SK-N-MC (cell line): ENCODE measurements around the gene IFI27L2.

Experiments used
- DNase-seq: peaks from one replicate; pipeline ENCODE4 v3.0.0-alpha.2; 2011; ENCODE audit warnings: low read depth, low spot score
- H3K27ac ChIP-seq: fragments of 200-600 bp; sonication (generic); 2 replicates; pipeline ENCODE4 v1.5.1; 2016; ENCODE audit warnings: mixed run types
- H3K36me3 ChIP-seq: fragments of 200-600 bp; sonication (generic); 2 replicates; pipeline ENCODE4 v1.6.1; 2017; ENCODE audit warnings: antibody characterized with exemption, low read length, mixed read lengths; ENCODE audit not compliant: insufficient read depth
- H3K4me3 ChIP-seq: fragments of 200-600 bp; sonication (generic); 2 replicates; pipeline ENCODE4 v1.5.1; 2016
- H3K9ac ChIP-seq: fragments of 200-600 bp; sonication (generic); 2 replicates; pipeline ENCODE4 v1.8.0; 2017; ENCODE audit warnings: mixed run types, mixed read lengths; ENCODE audit not compliant: insufficient read length
- H3K9me3 ChIP-seq: fragments of 200-600 bp; sonication (generic); 2 replicates; pipeline ENCODE4 v1.6.1; 2017; ENCODE audit warnings: low read depth, mild to moderate bottlenecking, antibody characterized with exemption, low read length, moderate library complexity, mixed read lengths
- EZH2 ChIP-seq: fragments of 200-600 bp; sonication (generic); IDR thresholded peaks from one replicate; pipeline ENCODE4 v1.6.1; 2017; ENCODE audit warnings: antibody characterized with exemption
- FOXP2 ChIP-seq: optimal IDR thresholded peaks from 2 replicates; pipeline ENCODE3; 2011; ENCODE audit warnings: mild to moderate bottlenecking, moderate library complexity; ENCODE audit not compliant: insufficient read depth; ENCODE audit errors: extremely low read length, control extremely low read depth
- POLR2AphosphoS5 ChIP-seq: IDR thresholded peaks from 2 replicates; pipeline ENCODE4 v1.6.1; 2012; ENCODE audit warnings: mild to moderate bottlenecking, low read depth, low read length, borderline replicate concordance

The IFI27L2 gene

DNA sequence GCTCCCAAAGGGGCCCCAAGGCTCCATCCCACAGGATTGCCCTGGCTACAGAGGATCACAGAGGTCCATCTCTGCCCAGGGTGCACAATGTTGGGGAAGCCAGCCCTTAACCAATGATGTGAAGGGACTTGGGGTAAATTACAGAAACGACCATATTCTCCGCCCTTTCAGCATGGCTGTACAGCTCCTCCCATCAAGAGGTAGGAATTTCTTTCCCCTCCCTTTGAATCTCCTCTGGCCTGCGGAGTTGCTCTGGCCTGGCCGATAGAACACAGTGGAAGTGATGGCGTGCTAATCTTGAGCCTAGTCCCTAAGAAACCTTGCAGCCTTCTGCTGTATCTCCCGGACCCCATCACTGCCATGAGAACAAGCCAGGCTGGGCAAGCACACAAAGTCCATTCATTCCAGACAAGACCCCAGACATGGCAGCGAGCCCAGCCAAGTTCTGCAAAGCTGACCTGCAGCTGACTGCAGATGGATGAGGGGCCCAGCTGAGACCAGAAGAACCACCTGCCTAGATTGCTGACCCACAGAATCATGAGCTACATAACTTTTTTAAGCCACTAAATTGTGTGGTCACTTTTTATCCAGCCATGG lies 25.8 kb downstream of the IFI27L2 start:
- no peak overlapping the region for H3K4me3 ChIP-seq
- H3K9ac ChIP-seq: no peak overlapping the region
- no peak overlapping the region for H3K27ac ChIP-seq
- H3K36me3 ChIP-seq: no peaks in the 10 kb centered on the region
- DNase-seq: no peak
- H3K9me3 ChIP-seq: no peaks in the 10 kb centered on the region
- TF ChIP-seq POLR2AphosphoS5 (no peak), FOXP2 (no peak), EZH2 (no peak)

DNA sequence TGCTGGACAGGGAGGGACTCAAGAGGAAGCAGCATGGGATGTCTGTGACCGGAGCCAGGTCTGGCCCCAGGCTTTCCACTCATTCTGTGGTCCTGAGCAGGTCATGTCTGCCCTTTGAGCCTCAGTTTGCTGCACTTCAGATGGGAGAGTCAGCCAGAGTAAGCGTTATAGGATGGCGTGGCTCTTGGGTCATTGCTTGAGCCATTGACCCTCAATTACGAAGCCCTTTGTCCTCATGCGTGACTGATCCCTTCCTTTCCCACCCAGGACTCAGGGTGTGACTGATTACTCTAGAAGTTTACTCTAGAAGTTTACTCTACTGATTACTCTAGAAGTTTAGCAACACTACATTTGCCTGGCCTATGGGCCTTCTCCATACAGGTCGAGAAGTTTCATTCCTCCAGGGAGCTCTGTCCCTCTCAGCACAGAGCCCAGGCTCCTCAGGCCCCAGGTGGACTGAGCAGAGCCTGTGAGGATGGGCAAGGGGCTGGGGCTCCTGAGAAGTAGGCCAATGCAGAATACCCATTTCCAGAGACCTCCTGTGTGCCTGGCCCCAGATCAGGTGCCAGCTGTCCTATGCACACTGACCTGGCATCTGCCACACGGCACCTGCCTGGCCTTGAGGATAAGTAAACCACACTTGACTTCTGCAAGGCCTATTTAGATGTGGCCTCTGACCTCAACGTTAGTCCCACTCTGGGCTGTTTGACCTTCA lies 26.5 kb downstream of the IFI27L2 start:
- H3K27ac ChIP-seq: no peak overlapping the region
- no peaks in the 10 kb centered on the region for H3K36me3 ChIP-seq
- H3K4me3 ChIP-seq: no peak overlapping the region
- TF ChIP-seq FOXP2 (no peak), POLR2AphosphoS5 (no peak), EZH2 (no peak)
- no peaks in the 10 kb centered on the region for H3K9me3 ChIP-seq
- no peak overlapping the region for H3K9ac ChIP-seq
- no peak for DNase-seq

DNA sequence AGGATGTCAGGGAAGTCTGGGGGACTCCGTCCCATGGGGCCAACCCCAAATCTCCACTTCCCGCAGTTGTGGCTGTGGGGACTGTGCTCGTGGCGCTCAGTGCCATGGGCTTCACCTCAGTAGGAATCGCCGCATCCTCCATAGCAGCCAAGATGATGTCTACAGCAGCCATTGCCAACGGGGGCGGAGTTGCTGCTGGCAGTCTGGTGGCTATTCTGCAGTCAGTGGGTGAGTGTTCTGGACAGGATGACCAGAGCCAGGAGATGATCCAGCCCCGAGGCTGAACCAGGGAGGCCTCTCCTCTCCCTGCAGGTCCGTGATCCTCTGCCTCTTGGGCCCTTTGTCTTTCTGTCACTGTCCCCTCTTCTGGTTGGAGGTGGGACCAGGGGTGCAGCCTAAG lies 27.7 kb downstream of the IFI27L2 start:
- Histone ChIP-seq H3K27ac (no peak overlapping the region), H3K4me3 (no peak overlapping the region), H3K36me3 (no peaks in the 10 kb centered on the region), H3K9ac (no peak overlapping the region), H3K9me3 (no peaks in the 10 kb centered on the region)
- TF ChIP-seq FOXP2: no peak
- no peak for TF ChIP-seq POLR2AphosphoS5
- no peak for TF ChIP-seq EZH2
- no peak for DNase-seq

DNA sequence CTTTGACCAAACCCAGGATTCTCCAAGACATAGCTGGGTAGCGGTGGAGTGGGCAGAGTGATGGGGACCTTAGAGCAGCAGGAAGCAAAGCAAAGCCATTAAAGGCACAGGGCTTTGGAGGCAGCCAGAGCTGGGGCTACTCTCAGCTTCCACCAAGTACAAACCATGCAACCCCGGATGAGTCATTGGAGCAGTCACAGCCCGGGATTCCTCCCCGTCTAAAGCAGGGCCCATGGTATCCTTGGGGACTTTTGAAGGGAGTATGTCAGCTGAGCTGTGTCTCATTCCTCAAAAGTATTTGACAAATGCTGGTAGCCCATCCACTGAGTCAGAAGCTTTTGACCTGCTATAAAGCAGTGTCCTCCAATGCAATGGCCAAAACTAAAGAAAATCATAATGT lies 28.6 kb downstream of the IFI27L2 start:
- DNase-seq: no peak
- no peak overlapping the region for H3K4me3 ChIP-seq
- H3K27ac ChIP-seq: no peak overlapping the region

DNA sequence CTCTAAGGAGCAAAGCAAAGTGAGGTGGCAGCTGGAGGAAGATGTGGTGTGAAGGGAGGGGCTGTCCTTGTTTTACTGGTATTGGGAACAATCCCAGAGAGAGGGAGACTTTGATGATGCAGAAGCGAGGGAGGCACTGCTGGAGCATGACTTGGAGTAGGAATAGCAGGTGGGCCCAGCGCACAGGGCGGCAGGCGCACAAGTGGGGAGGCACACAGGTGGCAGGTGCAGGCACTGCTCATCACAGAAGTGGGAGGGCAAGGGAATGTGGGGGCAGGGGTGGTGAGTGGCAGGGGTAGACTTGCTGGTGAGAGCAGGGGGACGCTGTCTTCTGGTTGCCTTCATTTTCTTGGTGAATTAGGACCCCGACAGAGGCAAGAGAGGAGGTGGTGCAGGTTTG lies 30.4 kb downstream of the IFI27L2 start:
- no peak for TF ChIP-seq EZH2
- TF ChIP-seq POLR2AphosphoS5: no peak
- TF ChIP-seq FOXP2: no peak
- H3K9ac ChIP-seq: no peak overlapping the region
- H3K36me3 ChIP-seq: no peaks in the 10 kb centered on the region
- H3K4me3 ChIP-seq: no peak overlapping the region
- 0 out of 2 replicates have a peak overlapping the region, but pooled peaks have one; percentile 31 for H3K27ac ChIP-seq
- DNase-seq: no peak
- no peaks in the 10 kb centered on the region for H3K9me3 ChIP-seq

More for the DNA sequence above, 28.6 kb downstream of the IFI27L2 start:
- Histone ChIP-seq H3K9ac (no peak overlapping the region), H3K9me3 (no peaks in the 10 kb centered on the region), H3K36me3 (no peaks in the 10 kb centered on the region)
- TF ChIP-seq EZH2 (no peak), FOXP2 (no peak), POLR2AphosphoS5 (no peak)

DNA sequence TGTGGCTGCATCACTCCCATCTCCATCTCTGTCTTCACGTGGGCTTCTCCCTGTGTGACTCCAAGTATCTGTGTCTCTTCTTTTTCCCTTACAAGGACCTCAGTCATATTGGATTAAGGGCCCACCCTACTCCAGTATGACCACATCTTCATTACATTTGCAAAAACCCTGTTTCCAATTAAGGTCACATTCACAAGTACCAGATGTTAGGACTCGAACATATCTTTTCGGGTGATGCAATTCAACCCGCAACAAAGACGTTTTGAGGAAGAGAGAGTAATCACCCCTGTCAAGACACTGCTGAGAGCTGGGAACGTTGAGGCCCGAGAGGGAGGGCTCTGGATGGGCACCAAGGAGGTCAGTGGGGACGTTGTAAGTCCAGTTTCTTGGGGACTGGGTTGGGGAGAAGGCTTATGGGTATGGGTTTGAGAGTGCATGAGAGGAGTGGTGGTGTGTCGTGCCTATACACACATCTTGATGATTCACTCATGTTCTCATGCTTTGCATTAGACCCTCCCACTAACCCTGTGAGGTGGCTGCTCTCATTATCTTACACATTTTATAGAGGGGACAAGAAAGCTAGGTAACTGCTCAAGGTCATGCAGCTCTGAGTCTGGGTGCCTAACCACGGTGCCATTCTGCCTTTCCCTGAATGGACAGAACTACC lies 30.9 kb downstream of the IFI27L2 start:
- DNase-seq: peak; percentile 6
- Histone ChIP-seq H3K9ac (no peak overlapping the region), H3K36me3 (no peaks in the 10 kb centered on the region), H3K4me3 (peak overlapping the region; percentile 30; the same call in 1 of the 2 replicates), H3K27ac (0 out of 2 replicates have a peak overlapping the region, but pooled peaks have one; percentile 31), H3K9me3 (no peaks in the 10 kb centered on the region)
- TF ChIP-seq EZH2 (no peak), POLR2AphosphoS5 (no peak), FOXP2 (no peak)

DNA sequence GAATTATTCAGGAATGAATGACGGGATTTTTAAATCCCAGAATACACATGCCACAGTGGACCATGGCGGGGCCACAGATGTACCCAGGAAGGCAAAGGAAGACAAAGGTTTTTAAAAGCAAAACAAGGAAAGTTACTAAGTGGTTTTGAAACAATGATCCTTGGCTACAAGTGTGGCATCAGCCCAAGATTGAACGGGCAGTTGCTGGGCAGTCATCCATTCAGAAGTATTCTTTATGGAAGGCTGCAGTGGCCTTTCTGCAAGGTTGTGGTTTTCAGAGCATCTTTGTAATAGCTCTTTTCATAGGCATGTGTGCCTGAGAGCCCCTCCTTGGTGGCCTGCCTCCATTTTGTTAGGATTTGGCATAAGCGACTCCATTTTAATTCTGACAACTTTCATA lies 32.3 kb downstream of the IFI27L2 start:
- DNase-seq: no peak
- no peak overlapping the region for H3K4me3 ChIP-seq
- TF ChIP-seq FOXP2: no peak
- no peak for TF ChIP-seq EZH2
- no peak for TF ChIP-seq POLR2AphosphoS5
- H3K9me3 ChIP-seq: no peaks in the 10 kb centered on the region
- H3K9ac ChIP-seq: no peak overlapping the region
- no peaks in the 10 kb centered on the region for H3K36me3 ChIP-seq
- H3K27ac ChIP-seq: no peak overlapping the region

DNA sequence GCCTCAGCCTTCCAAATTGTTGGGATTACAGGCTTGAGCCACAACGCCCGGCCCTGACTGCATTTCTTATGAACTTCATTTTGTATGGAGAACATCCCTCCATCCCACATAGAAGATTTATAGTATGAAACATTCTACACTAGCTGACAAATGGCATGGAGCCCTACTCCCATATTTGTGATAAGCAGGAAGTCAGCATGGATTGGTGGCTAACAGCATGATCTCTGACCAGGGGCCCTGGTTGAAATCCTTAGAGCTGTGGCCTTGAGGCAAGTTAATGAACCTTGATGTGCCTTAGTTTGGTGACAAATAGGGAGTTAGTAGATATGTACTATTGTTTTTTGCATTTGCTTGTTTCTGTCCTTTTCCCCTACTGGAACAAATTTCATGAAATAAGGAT lies 36.0 kb downstream of the IFI27L2 start:
- H3K27ac ChIP-seq: no peak overlapping the region

More for the DNA sequence above, 36.0 kb downstream of the IFI27L2 start:
- no peak overlapping the region for H3K9ac ChIP-seq
- no peaks in the 10 kb centered on the region for H3K9me3 ChIP-seq
- TF ChIP-seq POLR2AphosphoS5: no peak
- H3K4me3 ChIP-seq: no peak overlapping the region
- H3K36me3 ChIP-seq: no peaks in the 10 kb centered on the region
- no peak for DNase-seq
